ENCODE measurements around the gene MLIP.
"Not testable (repeated sequence)": the region's sequence is repeated elsewhere in the genome, so short reads cannot be mapped to it uniquely, and the experiment has no call there.

Gene MLIP

DNA sequence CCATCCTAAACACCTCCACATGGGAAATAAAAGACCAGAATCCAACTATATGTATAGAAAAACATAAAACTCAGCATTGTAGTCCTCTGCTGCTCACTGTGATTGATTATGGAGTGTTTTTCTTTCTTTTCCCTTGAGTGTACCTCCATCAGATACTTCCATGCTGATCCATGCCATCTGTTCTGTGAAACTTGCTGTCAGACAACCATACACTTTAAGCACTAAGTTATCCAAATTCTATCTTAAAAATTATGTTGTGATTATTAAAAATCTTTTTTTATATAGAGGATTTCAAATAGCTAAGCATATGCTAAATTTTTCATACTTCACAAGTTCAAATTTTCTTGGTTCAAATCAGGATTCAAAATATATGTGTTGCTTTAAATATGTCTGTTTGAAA, 105.1 kb downstream of the MLIP start:
- no peak for DNase-seq (ENCODE audit: low read depth in 2 of 3, low spot score in 2 of 3)

DNA sequence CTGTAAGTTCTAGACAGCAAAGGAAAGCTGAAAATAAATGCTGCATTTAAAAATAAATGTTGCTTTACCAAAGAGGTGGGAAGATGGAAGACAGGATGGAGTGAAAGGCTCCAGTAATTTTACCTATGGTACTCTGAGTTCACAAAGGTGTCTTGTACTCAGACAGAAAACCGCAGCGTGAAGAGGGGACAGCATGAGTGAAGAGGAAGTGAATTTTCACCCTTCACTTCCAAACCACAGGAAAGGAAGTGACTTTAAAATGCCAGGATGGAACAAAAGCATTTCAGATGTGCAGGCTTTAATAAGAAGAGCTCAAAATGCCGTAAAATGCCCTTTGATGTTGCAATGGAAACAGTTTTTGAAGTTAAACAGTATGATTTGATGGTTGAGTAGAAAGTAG, 105.8 kb downstream of the MLIP start:
- no peak for DNase-seq (ENCODE audit: low read depth in 2 of 3, low spot score in 2 of 3)

DNA sequence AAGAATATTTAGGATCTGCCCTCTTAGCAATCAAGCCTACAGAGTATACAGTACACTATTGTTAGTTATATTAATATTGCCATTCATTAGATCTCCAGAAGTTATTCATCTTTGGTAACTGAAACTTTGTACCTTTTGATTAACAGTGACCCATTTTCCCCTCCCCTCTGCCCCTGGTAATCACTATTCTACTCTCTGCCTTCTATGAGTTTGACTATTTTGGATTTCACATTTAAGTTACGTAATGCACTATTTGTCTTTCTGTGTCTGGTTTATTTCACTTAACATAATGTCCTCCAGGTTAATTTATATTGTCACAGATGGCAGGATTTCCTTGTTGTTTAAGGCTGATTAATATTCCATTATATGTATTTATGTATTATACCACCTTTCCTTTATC, 111.0 kb downstream of the MLIP start:
- no peak for DNase-seq (ENCODE audit: low read depth in 2 of 3, low spot score in 2 of 3)

DNA sequence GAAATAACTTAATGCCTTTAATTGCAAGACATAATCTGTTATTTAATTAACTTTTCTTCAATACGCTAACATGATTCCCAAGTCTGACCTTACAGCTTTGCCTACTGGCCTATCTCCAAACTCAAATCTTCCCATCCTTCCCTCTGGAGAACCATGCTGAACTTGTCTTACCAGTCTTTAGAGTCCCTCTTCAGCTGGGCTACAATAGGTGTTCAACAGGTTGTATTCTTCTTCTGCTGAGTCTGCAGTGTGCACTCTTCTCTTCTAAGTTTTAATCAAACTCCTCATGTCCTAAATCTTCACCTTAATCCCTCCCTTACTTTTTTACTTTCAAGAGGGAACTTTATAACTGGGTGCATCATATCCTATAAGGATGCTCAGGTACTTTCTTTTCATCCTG, 121.5 kb downstream of the MLIP start:
- DNase-seq (ENCODE audit: low read depth in 2 of 3, low spot score in 2 of 3) = no peak

DNA sequence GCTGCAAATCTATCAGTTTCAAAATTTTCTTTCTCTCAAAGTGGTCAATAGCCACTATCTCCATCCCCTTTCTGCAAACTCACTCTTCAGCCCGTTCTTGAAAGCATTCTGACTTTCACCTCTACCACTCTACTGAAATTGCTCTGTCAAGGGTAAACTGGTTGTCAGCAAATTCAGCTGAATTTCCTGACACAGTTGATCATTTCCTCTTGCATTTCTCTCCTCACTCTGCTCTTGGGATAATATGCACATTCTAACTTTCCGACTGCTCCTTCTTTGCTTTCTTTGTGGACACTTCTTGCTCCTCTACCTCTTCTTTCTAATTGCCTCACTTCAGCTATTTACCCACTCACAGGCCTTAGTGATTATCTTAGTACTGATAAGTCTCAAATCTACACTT, 123.3 kb downstream of the MLIP start:
- no peak for DNase-seq (ENCODE audit: low read depth in 2 of 3, low spot score in 2 of 3)

DNA sequence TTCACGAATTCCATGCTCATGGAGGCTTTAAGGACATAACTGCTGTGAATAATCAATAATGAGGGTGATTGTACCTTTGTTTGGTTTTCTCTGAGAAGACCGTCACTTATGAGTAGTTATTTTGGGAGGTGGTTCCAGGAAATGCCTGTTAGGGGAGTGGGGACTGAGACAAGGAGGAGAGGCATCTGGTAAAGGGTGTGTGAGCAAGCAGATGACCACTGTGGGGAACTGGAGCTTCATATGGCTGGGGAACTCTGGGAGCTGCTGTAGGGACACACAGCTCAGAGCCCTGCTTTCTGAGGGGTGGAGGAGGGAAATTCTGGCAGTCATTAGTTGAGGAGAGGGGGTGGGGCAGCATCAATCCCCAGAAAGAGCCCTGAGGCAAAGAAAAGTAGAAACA, 125.7 kb downstream of the MLIP start:
- no peak for DNase-seq (ENCODE audit: low read depth in 2 of 3, low spot score in 2 of 3)

DNA sequence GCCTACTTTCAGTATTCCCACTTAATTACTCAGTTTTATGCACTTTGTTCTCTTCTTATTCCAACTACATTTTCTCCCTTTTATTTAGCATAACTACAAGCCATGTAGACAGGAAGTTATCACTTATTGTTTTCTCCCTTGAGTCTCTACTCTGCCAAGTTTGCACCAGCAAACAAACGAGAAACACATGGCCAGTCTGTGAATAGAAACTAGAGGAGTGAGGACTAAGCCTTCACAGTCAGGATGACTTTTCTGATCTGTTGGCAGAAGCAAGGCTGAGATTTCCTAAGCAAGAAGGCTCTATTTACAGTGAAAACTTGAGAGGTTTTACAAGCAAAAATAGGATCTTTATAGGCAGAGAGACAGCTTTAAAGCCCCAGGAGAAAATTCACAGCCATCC, 127.2 kb downstream of the MLIP start:
- DNase-seq (ENCODE audit: low read depth in 2 of 3, low spot score in 2 of 3) = no peak

DNA sequence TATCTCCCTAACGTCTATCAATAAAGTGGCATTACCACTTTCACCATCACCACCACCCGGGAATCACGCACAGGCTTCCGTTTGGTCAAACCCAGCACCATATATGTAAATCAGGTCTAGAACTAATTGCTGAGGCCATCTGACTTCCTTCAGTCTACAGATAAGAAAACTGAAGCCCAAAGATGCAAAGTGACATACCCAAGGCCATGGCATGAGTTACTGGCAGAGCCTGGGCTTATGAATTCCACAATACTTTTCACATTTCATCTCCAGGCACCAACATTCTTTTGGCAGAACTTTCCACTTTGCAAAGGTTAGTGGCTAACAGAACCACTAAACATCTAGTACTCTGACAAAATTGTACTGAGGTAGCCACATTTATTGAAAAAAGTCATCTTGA, 132.5 kb downstream of the MLIP start:
- DNase-seq (ENCODE audit: low read depth in 2 of 3, low spot score in 2 of 3) = no peak

DNA sequence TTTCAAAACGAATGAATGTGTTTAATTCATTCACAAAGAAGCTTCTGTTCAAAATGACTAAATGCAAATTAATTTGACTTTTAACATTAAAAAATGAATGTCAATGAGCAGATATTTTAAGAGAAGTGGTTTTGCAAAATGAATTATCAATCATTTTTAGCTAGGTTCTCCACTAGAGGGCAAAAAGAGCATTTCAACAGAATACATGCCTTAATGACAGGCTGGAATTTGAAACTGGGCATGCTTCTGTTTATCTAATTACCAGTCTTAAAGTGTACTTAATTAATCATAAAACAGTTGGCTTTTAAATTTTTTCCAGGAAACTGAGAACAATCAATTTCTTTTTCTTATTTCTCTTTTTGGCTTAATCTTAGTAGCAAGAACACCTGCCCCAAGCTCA, 133.2 kb downstream of the MLIP start:
- DNase-seq (ENCODE audit: low read depth in 2 of 3, low spot score in 2 of 3) = no peak

DNA sequence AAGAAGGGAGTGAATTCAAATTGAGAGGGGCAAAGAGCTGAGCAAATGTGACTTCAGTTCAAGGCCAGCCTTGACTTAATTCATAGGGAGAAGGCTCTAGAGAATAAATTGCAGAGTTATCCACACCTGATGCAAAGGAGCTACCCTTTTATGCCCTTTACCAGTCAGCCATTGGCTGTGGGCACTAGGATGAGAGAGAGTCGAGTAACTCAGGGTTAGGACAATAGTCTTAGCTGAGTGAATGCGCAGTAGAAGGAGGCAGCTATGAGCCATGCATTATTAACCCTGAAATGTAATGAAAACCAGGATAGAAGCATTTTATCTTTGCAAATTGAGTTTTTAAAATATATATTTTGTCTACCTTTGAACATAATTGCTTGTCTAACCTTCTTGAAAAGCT, 134.0 kb downstream of the MLIP start:
- DNase-seq (ENCODE audit: low read depth in 2 of 3, low spot score in 2 of 3) = no peak

DNA sequence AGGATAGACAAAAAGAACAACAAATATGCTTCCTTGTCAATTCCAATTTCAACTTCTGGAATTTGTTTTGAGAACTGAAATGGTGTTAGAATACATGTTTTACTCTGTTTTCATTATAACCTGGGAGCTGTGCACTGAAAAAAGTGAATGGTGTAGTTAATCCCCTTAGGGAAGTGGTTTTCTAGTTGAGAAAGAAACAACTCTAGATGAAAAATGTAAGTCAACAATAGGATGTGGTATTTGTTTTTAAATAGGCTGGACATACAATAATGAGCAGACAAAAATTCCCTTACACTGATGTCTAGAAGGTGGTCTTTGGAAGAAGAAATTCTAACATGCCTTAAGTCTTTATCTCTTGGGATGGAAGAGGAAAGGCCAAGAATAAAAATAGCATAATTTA, 137.1 kb downstream of the MLIP start:
- DNase-seq (ENCODE audit: low read depth in 2 of 3, low spot score in 2 of 3) = no peak

DNA sequence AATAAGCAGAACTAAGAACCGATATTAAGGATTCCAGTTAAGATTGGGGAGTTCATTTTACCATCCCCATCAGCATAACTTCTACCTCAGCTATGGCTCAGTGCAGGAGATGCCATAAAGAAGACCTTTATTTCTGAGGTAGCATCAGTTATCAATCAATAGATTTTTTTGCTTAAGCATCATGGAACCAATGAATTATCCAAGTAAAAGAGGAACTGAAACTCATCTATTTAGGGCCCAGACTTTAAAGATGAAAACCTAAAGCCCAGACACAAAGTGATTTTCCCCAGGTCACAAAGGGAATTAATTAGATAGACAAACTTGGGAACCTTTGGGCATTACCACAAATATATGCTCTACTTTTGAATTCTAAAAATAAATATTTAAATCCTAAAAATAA, 137.8 kb downstream of the MLIP start:
- DNase-seq (ENCODE audit: low read depth in 2 of 3, low spot score in 2 of 3) = no peak

DNA sequence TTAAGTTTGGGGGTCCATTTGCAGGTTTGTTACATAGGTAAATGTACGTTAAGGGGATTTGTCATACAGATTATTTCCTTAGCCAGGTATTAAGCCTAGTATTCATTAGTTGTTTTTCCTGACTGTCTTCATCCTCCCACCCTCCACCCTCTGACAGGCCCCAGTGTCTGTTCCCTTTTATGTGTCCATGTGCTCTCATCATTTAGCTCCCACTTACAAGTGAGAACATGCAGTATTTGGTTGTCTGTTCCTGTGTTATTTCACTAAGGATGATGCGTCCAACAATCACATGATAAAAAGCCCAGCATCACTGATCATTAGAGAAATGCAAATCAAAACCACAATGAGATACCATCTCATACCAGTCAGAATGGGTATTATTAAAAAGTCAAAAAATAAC, 138.6 kb downstream of the MLIP start:
- DNase-seq (ENCODE audit: low read depth in 2 of 3, low spot score in 2 of 3) = not testable (repeated sequence)

DNA sequence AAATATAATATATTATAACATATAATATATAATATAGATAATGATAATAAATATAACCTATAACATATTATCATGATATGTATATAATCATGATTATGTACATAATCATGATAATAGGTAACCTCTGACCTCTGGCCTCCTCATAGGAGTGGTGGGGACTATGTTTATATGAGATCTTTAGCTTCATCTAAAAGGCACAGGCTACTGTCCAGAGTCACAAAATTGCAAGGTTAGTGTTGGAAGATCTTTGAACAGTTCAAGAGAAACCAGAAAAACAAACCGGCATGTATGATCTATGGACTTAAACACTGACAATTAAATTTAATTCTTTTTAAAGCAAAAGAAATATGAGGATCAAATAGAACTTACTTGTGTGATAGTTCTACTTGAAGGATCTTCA, 141.3 kb downstream of the MLIP start:
- no peak for DNase-seq (ENCODE audit: low read depth in 2 of 3, low spot score in 2 of 3)

DNA sequence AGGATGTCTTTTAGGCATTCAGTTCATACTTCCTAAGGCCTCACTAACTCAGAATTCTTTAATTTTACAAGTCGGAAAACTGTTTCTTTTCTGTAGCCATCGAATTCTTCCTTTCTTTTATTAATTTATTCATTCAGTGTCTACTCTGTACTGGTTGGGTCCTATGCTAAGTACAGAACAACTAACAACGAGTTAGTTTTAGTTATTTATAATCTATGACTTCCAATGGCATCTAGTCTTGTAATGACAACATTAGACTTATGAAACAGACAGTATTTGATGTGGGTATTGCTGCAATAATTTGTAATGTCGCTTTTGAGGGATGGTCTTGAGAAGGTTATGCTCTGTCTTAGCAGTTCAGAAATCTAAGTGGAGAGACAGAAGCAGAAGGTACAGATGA, 141.7 kb downstream of the MLIP start:
- no peak for DNase-seq (ENCODE audit: low read depth in 2 of 3, low spot score in 2 of 3)

DNA sequence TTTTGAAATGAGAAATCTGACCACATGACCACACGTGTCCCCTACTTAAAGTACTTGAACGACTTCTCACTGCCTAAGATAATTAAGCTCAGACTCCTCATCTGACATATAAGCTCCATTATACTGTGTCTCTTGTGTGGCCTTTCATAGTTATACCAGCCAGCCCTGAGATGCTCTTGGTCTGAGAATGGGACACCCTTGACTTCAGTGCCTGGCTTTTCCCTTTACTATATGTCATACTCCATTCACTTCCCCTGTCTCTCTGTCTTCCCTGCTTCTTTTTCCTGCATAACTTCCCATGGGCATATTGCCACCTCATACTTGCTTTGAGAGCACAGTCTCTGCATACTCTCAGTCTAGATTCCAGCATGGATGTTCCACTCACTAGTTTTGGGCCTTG, 143.6 kb downstream of the MLIP start:
- no peak for DNase-seq (ENCODE audit: low read depth in 2 of 3, low spot score in 2 of 3)

DNA sequence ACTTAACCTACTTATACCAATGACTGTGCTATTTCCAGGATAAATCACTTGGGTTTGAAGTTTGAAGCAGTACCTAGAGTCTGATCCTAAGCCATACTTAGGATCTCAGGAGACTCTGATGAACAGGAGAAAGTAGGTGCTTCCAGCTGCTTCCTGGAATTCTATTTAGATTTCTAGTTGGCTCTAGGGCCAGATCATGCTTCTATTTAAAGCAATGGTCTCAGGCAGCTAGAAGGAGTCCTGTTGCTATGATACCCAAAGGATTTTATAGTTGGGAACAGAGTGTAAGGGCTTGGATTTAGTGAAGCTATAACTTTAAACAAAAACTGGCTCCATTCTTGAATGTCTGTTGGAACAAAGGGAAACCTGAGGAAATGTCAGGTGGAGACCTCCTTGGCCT, 144.6 kb downstream of the MLIP start:
- DNase-seq (ENCODE audit: low read depth in 2 of 3, low spot score in 2 of 3) = no peak

DNA sequence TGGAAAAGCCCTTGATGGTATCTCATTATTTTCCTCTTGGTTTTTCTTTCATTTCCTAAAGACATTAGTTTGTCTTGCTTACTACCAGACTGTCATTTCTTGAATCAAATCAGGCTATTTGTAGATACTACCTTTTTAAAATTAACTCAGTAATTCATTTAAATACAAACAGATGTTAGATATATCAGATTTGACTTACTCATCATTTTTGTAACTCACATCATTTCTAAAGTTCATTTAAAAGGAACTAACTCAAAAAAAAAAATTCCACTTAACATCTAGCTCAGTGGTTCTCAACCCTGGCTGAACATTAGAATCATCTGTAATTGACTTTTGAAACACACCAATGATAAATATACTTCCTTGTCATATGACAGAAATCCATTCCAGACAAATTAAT, 148.8 kb downstream of the MLIP start:
- no peak for DNase-seq (ENCODE audit: low read depth in 2 of 3, low spot score in 2 of 3)

DNA sequence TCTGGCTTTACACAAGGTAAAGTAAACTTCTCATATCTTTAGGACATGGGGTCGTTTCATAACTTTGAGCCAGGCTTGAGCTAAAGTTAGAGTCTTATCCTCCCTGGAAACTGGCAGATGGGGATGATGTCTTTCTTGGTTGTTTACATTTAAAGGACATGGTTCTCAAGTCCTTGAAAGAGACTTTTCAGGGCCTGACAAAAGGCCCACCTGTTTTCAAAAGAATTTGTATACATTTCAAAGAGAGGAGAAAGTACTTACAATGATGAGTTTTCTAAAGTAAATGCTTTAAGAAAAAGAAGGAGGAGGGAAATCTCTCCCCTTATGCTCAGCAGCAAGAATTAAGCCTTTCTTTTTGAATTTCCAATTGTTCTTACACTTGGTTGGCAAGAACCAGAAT, 151.3 kb downstream of the MLIP start:
- DNase-seq (ENCODE audit: low read depth in 2 of 3, low spot score in 2 of 3) = no peak

DNA sequence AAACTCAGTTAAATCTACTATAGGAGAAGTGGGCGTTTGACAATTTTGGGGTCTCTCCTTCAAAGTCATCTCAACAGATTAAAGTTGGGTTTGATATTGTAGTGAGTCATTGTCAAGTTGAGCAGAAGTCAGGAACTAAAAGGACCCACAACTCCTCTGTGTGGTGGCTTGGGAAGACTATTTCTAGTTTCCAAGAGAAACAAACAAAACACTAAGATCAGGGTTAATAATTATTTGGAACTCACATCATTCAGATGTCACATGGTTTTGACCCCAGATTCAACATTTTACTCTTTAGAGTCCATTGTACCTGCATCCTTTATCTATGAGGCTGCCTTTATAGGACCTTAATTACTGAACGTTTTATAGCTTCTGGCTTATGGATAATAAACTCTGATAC, 151.7 kb downstream of the MLIP start:
- DNase-seq (ENCODE audit: low read depth in 2 of 3, low spot score in 2 of 3) = no peak

DNA sequence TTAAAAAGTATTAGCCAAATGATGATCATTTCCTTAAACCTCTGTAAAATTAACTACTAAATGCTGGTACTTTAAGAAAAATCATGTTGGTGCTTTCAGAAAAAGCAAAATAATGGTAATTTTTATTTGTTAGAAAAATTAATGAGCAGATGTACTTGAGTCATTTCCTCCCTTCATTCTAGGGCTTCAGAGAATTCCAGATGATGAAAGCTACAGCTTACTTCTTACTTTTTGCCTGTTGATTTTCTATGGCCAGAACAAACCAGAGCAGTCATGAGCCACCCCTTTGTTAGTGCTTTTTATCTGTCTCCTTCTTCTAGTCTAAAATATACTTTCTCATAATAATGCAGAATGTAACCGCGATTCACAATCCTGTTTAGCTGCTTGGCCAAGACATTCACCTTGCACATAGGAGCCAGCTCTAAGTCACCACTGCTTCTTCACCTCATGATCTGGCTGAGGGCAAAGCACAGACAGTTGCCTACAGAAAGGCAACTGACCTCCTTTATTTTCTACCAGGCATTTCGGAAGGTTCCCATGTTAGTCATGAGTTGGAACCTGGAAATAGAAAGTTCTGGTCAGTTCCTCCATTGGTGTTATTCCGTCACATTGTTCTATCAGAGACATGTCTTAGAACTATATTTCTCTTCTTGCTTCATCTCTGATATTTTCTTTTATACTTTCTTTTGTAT, 153.5 kb downstream of the MLIP start:
- no peak for DNase-seq (ENCODE audit: low read depth in 2 of 3, low spot score in 2 of 3)

DNA sequence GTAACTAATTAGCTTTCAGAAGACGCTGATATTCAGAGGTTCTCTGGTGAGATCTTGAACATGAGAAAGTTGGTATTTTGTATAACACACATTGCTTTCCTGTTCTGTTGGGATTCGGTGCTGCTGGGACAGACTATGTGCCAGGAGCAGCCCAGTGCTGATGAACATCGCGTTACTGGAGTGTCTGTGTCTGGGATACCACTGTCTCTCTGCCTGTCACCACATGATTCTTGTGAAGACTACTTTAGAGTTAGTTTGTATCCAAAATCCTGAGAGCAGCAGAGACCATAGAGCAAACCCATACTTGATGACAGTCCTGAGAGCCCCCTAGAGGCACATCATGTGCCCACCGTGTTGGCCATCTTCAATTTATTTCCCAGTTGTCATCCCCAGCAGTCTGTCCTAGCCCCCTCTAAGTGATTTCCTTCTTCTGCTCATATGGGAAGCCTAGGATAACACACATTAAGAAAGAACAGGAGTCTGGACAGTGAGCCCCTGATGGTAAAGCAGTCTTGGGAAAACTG, 155.2 kb downstream of the MLIP start:
- DNase-seq (ENCODE audit: low read depth in 2 of 3, low spot score in 2 of 3) = no peak

DNA sequence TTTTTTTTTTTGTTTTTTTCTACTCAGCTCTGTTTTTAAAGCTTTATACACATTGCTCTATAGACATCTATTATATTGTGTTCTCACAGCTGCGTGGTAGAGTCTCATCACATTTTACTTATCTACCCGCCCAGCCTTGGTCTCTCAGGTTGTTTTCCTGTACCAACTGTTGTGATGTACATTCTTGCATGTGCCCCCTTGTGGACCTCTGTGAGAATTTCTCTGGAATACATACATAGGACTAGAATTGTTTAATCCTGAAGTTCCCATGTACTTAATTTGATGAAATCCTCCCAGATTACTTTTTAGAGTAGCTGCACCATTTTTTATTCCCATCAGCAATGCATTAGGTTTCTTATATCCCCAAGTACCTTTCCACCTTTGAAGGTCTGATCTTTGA, 156.6 kb downstream of the MLIP start:
- no peak for DNase-seq (ENCODE audit: low read depth in 2 of 3, low spot score in 2 of 3)
